ENCODE results near the gene ALLC. TPM values are rescaled to one million over a fixed set of nuclear protein-coding genes. Genes with fewer than 3 reads are reported as not detected.
"Not testable (repeated sequence)": the region's sequence is repeated elsewhere in the genome, so short reads cannot be mapped to it uniquely, and the experiment has no call there.

ALLC gene
- not detected for total RNA-seq

DNA sequence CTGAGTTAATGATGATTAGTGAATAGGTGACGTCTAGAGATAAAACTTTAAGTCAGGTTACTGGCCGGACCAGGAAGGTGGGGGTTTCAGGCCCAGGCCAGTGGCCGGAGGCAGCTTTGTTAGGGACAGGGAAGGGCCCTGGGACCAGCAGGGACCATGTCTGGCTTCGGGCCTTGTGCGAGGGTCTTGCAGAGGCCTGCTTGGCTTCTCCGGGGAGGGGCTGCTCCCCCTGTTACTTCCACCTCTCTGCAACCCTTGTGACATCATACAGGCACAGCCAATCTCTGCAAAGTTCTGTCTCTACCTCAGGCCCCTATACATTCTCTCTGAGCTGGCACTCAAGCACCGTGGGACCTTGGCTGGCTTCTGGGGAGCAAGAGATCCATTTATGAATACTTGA lies at the start of gene ALLC:
Gene ALLC, plus strand, starts transcription at position 320 of the 400 bp plus-strand sequence. CDS start 12,958 bp downstream, outside the sequence.
- no peak for ATAC-seq
- Mint-ChIP-seq H3K27ac (no peak within 1 kb of the TSS), H3K4me3 (no peak within 1 kb of the TSS), H3K4me1 (ENCODE audit: low read depth) (peaks cover 4% of the 10 kb centered on the region), H3K9me3 (no peaks in the 10 kb centered on the region), H3K36me3 (ENCODE audit: low read depth) (no peaks in the 10 kb centered on the region), H3K27me3 (no peaks in the 10 kb centered on the region)
- TF ChIP-seq, protein P1, sequence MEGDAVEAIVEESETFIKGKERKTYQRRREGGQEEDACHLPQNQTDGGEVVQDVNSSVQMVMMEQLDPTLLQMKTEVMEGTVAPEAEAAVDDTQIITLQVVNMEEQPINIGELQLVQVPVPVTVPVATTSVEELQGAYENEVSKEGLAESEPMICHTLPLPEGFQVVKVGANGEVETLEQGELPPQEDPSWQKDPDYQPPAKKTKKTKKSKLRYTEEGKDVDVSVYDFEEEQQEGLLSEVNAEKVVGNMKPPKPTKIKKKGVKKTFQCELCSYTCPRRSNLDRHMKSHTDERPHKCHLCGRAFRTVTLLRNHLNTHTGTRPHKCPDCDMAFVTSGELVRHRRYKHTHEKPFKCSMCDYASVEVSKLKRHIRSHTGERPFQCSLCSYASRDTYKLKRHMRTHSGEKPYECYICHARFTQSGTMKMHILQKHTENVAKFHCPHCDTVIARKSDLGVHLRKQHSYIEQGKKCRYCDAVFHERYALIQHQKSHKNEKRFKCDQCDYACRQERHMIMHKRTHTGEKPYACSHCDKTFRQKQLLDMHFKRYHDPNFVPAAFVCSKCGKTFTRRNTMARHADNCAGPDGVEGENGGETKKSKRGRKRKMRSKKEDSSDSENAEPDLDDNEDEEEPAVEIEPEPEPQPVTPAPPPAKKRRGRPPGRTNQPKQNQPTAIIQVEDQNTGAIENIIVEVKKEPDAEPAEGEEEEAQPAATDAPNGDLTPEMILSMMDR (IDR thresholded peaks at IDR 0.05), result no peak
- CTCF ChIA-PET, result no interaction called here
- intact Hi-C loops (cut with micrococcal nuclease), result loop anchor here (10.0 kb wide), 1 partner anchor 233 kb away; no protein-coding TSS in a partner anchor
- no peak for DNase-seq
- POLR2A ChIA-PET, result no interaction called here

DNA sequence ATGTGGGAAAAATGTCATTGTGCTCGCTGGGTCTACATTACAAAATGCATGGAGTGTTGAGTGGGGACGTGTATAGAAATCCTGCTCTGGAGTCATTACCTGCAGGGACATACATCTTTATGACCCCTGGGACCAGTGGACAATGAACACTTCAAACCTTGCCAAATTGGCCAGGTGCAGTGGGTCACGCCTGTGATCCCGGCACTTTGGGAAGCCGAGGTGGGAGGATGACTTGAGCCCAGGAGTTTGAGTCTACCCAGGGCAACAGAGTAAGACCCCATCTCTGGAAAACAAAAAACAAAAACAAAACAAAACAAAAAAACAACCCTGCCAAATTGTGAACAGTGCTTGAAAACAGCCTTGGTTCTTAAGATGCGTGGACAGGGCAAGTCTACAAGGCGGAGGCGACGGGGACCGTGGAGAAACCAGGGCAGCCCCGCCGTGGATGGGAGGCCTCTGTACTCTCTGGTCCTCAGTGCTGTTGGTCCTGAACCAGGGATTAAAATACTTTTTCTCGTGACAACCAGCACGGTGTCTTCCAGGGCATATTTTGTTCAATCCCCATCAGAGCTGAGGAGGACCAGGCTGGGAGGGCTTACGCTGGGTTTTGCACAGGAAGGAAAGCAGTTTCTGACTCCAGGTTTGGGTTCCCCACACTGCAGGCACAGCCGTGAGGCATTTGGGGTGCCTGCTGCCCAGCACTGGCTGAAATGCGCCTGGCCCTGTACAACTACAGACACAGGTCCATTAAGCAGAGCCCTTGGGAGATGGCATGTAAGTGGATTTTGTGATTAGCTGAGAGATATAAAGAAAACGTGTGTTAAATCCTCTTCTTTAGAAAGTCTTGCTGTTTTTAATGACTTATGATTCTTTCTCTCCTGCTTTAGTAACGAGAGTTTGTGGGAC lies 49.4 kb upstream of the ALLC start:
- TF ChIP-seq, protein P1 (IDR thresholded peaks at IDR 0.05), result no peak
- Mint-ChIP-seq H3K9me3 (peaks cover 2% of the 10 kb centered on the region), H3K36me3 (ENCODE audit: low read depth) (peaks cover 2% of the 10 kb centered on the region), H3K4me1 (ENCODE audit: low read depth) (peaks cover 2% of the 10 kb centered on the region), H3K4me3 (no peak overlapping the region), H3K27me3 (no peaks in the 10 kb centered on the region), H3K27ac (no peak overlapping the region)
- ATAC-seq (no peak), DNase-seq (no peak)
- intact Hi-C loops (cut with micrococcal nuclease), result no loop called here
- POLR2A ChIA-PET, result no interaction called here
- CTCF ChIA-PET, result no interaction called here

DNA sequence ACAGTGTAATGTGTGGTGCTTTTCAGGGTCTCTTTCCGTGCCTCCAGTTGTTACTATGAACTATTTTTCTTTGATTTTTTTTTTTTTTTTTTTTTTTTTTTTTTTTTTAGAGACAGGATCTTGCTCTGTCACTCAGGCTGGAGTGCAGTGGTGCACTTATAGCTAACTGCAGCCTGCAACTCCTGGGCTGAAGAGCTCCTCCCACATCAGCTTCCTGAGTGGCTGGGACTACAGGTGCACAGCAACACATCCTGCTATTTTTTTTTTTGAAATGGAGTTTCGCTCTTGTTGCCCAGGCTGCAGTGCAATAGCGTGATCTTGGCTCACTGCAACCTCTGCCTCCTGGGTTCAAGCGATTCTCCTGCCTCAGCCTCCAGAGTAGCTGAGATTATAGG lies 48.7 kb upstream of the ALLC start:
- H3K27me3 Mint-ChIP-seq; POLR2A ChIA-PET; H3K9me3 Mint-ChIP-seq; DNase-seq; H3K4me1 Mint-ChIP-seq (ENCODE audit: low read depth); H3K27ac Mint-ChIP-seq; intact Hi-C loops (cut with micrococcal nuclease); ATAC-seq; H3K4me3 Mint-ChIP-seq; CTCF ChIA-PET; H3K36me3 Mint-ChIP-seq (ENCODE audit: low read depth): not testable (repeated sequence)

DNA sequence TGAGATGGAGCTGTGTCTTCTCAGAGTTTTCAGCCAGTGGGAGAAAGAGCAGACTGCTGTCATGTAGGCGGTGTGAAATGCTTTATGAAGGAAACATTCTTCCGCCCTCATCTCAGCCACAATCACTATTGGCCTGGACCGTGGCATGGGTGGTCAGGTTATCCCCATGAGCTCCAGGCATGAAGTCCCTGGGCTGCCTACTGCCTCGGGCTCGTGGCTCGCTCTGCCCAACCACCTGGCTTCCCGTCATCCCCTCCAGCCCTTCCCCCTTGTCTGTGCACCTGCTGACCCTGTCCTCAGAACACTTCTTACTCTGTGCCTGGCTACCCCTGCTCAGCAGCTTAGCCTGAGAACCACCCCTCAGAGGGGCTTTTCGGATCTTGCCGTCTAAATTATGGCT lies 47.6 kb upstream of the ALLC start:
- no peak overlapping the region for H3K27ac Mint-ChIP-seq
- H3K4me3 Mint-ChIP-seq, result no peak overlapping the region
- CTCF ChIA-PET, result no interaction called here
- TF ChIP-seq, protein P1 (IDR thresholded peaks at IDR 0.05), result no peak
- H3K4me1 Mint-ChIP-seq (ENCODE audit: low read depth), result no peaks in the 10 kb centered on the region
- DNase-seq, result no peak
- H3K27me3 Mint-ChIP-seq, result no peaks in the 10 kb centered on the region
- POLR2A ChIA-PET, result no interaction called here
- peaks cover 2% of the 10 kb centered on the region for H3K36me3 Mint-ChIP-seq (ENCODE audit: low read depth)
- peaks cover 7% of the 10 kb centered on the region for H3K9me3 Mint-ChIP-seq
- intact Hi-C loops (cut with micrococcal nuclease), result no loop called here
- ATAC-seq, result no peak

DNA sequence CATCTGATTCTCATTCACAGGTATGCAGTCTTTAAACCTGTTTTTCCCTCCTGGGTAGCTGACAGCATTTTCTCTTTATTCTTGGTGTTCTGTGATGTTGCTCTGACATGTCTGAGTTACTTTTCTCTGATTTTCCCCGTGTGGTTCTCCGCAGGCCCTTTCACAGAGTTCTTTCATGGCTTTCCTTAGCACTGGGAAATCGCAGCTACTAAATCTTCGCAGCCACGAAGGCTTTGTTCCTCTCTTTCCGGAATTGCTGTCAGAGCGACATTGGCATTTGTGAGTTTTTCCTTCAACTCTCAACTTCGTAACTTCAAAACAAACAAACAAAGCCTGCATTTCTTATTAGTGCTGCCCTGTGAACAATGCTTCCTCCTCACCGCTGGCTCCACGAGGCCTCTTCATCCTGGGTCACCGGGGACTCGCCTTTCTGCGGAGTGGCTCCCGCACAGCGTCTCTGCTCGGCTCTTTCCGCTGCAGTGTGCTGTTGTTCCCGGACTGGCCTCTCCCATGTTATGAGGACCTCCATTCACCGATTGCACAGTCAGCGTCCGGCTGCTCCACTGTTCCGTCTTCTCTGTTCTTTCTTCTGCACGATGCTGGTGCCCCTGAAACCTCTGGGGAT lies 47.0 kb upstream of the ALLC start:
- Mint-ChIP-seq H3K27ac (no peak overlapping the region), H3K36me3 (ENCODE audit: low read depth) (peaks cover 2% of the 10 kb centered on the region), H3K4me3 (no peak overlapping the region), H3K4me1 (ENCODE audit: low read depth) (no peaks in the 10 kb centered on the region), H3K27me3 (no peaks in the 10 kb centered on the region), H3K9me3 (peaks cover 8% of the 10 kb centered on the region)
- ChIA-PET CTCF (no interaction called here), POLR2A (no interaction called here)
- TF ChIP-seq, protein P1 (IDR thresholded peaks at IDR 0.05), result no peak
- intact Hi-C loops (cut with micrococcal nuclease), result no loop called here
- DNase-seq (no peak), ATAC-seq (no peak)
